ENCODE data around the gene COX6B2.
A peak's percentile ranks its signal among the peaks of the same experiment; 100 is the strongest.
"Not testable (repeated sequence)": the region's sequence is repeated elsewhere in the genome, so short reads cannot be mapped to it uniquely, and the experiment has no call there.

The COX6B2 gene

DNA sequence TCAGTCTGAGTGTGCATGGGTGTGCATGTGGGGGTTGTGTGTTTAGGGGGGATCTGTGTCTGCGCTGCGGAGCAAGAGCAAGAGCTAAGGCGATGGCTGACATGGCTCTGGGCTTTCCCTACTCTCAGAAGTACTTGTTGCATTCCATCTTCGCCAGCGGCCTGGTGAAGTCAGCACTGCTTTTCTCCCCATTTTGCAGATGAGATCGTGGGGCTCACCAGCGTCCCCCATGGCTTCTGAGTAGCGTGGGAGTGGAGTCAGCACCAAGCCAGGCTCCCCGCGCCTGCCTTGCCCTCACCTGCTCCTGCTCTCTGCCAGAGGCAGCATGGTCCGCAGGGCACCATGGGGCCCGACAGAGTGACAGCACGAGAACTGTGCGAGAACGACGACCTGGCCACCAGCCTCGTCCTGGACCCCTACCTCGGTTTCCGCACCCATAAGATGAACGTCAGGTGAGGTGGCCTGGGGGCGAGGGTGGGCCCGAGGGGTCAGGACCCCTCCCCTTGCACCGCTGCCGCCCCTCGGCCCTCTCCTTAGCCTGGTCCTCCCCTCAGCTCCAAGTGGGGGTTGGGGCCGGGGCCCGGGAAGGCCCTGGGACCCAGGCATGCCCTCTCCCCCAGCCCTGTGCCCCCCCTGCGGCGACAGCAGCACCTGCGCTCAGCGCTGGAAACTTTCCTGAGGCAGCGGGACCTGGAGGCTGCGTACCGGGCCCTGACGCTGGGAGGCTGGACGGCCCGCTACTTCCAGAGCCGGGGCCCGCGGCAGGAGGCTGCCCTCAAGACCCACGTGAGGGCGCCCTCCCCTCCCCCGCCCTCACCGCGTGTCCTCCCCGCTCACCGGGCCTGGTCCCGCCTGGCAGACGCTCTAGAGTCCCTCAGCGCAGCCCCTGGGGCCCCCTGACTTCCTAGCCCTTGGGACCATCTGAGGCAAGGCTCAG is 12.7 kb downstream of the COX6B2 start:
- no peak for DNase-seq

DNA sequence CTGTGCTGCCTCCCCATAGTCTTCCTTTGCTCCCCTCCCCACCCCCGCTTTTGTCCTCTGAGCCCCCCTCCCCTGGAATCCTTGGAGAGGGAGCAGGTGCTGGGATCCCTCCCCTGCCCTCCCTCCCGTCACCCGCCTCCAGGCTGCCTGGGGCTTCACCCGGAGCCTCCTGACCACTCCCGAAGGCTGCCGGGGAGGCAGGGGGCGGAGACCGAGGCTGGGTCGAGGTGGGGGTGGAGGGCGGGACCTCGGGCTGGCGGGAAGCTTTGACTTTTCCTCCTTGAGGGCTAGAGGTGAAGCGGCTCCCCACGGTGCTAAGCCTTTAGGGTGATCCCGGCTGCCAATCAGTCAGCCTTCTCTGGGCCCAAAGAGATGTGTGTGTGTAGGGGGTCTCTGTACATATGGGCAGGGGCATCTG is 13.3 kb downstream of the COX6B2 start:
- peak; percentile 79 for DNase-seq

GRCh38 chr19:55340784-55341147 is 13.8 kb downstream of the COX6B2 start:
- DNase-seq, result peak; percentile 65

GRCh38 chr19:55339889-55340783 is 14.4 kb downstream of the COX6B2 start:
- peak; percentile 66 for DNase-seq

DNA sequence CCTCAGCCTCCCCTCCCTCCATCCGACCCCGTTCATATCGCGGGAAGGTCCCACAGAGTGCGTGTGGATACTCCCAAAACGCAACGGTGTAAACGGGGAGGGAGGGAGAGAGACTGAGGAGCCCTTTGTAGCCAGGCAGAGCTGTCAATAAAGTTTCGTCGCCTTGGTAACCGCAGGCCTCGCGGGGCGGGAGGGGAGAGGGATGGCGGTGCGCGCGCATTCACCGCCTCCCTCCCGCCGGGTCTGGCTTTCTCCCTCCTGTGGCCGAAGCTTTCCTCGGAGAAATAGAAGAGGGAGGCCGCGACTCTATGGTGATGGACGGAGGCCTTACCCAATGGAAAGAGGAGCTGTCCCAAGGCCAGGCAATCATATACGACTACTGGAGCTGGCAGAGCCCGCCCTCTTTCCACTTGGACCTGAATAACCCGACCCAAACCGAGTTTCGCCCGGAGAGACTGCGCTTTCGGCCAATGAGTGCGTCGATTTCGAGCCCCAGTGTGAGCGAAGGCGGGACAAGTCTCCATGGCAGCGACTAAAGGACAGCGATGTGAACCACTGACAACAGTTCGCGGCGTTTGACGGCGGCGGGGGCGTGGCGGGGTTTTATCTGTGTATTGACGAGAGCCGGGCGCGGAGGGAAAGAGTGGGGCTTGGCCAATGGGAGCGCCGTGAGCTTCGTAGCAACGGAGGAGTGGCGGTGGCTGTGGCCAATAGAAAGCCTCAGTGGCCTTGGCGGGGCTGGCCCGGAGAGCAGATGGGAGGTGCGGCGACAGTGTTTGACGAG is 15.2 kb downstream of the COX6B2 start, which contains the start of gene KMT5C:
Gene KMT5C (plus strand): TSS at position 772 of the 784 bp plus-strand sequence. CDS start 2,061 bp downstream, outside the sequence.
- peak; percentile 100 for DNase-seq

- no peak for DNase-seq
Measured at GRCh38 chr19:55336101-55336500, 18.4 kb downstream of the COX6B2 start.

DNA sequence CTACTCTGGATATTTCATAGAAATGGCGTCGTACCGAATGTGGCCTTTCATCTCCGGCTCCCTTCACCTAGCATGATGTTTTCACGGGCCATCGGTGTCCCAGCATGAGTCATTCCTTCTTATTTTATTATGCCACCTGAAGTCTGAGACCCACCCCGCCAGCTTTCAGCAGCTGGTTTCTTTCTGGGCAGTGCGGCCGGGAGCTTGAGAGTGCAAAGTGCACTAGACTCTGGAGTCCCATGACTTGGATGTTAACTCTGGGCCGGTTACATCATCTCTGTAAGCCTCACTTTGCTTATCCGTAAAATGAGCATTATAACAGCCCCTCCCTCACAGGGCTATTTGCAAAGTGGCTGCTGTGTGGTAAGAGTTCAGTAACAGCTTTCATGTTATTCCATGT is 20.6 kb downstream of the COX6B2 start:
- DNase-seq, result no peak

DNA sequence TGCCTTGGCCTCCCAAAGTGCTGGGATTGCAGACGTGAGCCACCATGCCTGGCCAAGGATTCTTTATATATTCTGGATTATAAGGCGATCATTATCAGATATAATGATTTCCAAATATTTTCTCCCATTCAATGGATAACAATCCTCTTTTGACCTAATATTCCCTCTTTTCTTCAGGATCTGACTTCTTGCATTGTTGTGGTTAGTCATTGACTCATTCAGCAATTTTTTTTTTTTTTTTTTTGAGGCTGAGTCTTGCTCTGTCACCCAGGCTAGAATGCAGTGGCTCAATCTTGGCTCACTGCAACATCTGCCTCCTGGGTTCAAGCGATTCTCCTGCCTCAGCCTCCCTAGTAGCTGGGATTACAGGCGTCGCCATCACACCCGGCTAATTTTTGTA is 24.7 kb downstream of the COX6B2 start:
- not testable (repeated sequence) for DNase-seq

GRCh38 chr19:55328774-55329318 is 25.7 kb downstream of the COX6B2 start:
- DNase-seq, result peak; percentile 57

- peak; percentile 33 for DNase-seq
Measured at GRCh38 chr19:55325172-55325571, 29.3 kb downstream of the COX6B2 start, which contains the start of gene TMEM150B. TMEM150B (minus strand) TSS chr19:55325341; CDS start chr19:55321036, 4,305 bp downstream.

DNA sequence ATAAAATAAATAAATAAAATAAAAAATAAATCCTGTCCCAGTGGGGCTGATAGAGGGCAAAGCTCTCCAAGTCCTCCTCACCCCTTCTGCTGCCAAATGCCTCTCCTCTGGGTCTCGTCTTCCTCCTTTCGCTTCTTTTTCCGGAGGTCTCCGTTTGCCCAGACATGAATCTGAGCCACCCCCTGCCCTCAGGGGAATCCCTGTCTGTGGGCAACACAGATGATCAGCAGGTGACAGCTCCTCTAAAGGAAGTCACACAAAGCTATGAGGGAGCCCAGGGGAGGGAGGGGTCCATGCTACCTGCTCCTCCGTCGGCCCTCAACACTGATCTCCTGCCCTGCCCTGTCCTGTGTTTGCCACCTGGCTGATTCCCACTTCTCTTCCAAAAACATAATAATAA is 29.9 kb downstream of the COX6B2 start:
- no peak for DNase-seq

GRCh38 chr19:55322204-55322885 is 32.2 kb downstream of the COX6B2 start:
- no peak for DNase-seq

DNA sequence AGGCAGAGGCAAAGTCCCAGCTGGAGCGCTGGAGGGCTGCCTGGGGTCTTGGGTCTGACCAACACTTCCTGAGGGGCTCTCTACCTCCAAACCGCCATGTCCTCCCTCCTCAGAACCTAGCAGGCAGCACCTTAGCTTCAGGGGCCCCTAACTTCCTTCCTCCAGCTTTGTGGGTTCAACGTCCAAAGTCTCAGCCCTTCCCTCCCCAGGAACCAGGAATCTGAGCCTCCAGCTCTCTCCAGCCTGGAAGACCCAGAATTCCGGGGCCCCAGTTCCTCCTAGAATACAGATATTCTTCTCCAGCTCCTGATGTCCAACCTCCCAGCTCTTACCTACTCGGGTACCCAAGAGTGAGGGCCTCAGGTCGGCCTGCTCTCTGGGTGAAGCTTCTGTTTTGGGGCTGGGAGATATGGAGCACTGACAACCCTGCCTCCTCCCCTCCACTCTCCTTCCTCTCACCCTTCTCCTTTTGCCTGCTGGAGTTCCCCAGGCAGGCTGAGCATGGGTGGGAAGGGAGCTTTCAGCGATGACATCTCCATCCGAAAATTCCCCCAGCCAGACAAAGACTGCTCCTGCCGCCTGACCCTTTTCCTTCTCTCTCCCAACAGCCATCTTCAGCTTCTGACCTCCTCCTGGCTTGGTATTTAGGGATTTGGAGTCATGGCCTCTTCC is 32.9 kb downstream of the COX6B2 start:
- DNase-seq, result no peak

GRCh38 chr19:55320844-55321419 is 33.6 kb downstream of the COX6B2 start:
- DNase-seq, result no peak

- DNase-seq, result no peak
Measured at GRCh38 chr19:55319785-55320184, 34.7 kb downstream of the COX6B2 start.

- DNase-seq, result no peak
Measured at GRCh38 chr19:55316646-55317045, 37.9 kb downstream of the COX6B2 start.

GRCh38 chr19:55315956-55316525 is 38.5 kb downstream of the COX6B2 start:
- no peak for DNase-seq

DNA sequence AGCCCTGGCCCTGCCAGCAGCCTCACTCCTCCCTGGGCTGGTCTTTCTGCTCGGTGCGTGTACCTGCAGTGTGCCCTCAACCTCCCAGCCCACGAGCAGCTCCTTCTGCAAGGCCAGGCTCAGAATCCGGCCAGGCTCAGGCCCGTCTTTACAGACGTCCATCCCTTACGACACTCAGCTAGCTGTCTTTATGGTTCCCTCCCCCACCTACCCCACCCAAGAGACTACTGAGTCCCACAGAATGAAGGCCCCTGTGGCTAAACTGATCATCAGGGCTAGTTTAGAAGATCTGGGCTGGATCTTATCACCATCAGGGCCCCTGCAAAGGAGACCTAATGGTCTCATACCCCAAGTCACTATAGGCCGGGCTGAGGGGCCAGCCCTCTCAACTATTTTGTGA is 40.1 kb downstream of the COX6B2 start:
- DNase-seq, result no peak

GRCh38 chr19:55312621-55313512 is 41.7 kb downstream of the COX6B2 start:
- DNase-seq, result no peak
